ENCODE data around the gene UVRAG. TPM values are rescaled to one million over a fixed set of nuclear protein-coding genes. Genes with fewer than 3 reads are reported as not detected.

Gene UVRAG
- total and polyA plus RNA-seq, 2 of the 13 experiments (the other 11 are each of a cell fraction or from before 2014, with no cell fraction given): 9.7 to 17.3 TPM

DNA sequence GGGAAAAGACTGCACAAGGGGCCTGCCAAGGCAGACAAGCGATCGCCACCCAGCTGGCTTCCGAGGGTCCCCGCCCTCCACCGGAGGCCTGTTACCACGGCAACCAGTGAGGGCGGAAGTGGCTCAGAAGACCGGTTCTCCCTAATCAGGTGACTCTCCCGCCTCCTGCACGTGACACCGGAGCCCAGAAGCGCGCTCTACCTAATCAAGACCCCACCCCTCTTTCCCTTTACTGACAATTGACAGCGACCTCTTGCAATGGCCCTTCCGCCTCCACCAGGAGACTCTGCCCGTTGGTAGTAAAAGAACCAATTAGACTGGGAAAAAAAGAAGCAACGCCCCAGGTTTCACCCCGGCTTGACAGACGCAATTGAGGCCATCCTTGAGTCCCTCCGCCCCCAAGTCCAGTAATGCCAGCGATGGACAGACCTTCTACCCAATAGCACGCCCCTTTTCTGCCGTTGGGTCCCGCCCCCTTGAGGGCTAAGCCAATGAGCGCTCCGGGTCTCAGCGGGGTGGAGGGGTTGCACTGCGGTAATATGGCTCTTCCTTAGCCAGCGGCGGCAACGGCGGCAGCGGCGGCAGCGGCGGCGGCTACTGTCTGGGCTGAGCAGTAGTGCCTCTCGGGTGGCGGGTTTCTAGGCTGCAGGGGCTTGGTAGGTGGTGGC is at the start of gene UVRAG (continued):
- TF ChIP-seq FOXO4 (CRISPR knock-in tag; conservative IDR thresholded peaks at IDR 0.05) (no peak), FOXC1 (CRISPR knock-in tag; IDR thresholded peaks at IDR 0.05; ENCODE audit: borderline replicate concordance) (peak; percentile 23; the same call in 1 of the 2 replicates), ZNF574 (CRISPR knock-in tag; IDR thresholded peaks at IDR 0.05) (peak; percentile 73), ZNF253 (CRISPR knock-in tag; IDR thresholded peaks at IDR 0.05; ENCODE audit: borderline replicate concordance) (no peak), SCMH1 (CRISPR knock-in tag; IDR thresholded peaks at IDR 0.05; ENCODE audit: borderline replicate concordance) (no peak), EEA1 (CRISPR knock-in tag; IDR thresholded peaks at IDR 0.05; ENCODE audit: borderline replicate concordance) (no peak), FOXK2 (IDR thresholded peaks at IDR 0.05) (no peak; the same call in 1 of the 2 replicates), HES4 (CRISPR knock-in tag; IDR thresholded peaks at IDR 0.05; ENCODE audit: borderline replicate concordance) (no peak), CENPBD1 (CRISPR knock-in tag; IDR thresholded peaks at IDR 0.05; ENCODE audit: borderline replicate concordance, low read depth) (no peak), ZNF646 (CRISPR knock-in tag; IDR thresholded peaks at IDR 0.05) (no peak), PHF20 (CRISPR knock-in tag; IDR thresholded peaks at IDR 0.05) (peak; percentile 24; the same call in 1 of the 2 replicates), MBNL3 (CRISPR knock-in tag; conservative IDR thresholded peaks at IDR 0.05) (no peak), MAFG (CRISPR knock-in tag; IDR thresholded peaks at IDR 0.05) (no peak), CBX2 (IDR thresholded peaks at IDR 0.05; ENCODE audit: low read depth, low read length) (no peak), CBX2 (CRISPR knock-in tag; IDR thresholded peaks at IDR 0.05; ENCODE audit: low read depth) (no peak)
- TF ChIP-seq, protein P1, sequence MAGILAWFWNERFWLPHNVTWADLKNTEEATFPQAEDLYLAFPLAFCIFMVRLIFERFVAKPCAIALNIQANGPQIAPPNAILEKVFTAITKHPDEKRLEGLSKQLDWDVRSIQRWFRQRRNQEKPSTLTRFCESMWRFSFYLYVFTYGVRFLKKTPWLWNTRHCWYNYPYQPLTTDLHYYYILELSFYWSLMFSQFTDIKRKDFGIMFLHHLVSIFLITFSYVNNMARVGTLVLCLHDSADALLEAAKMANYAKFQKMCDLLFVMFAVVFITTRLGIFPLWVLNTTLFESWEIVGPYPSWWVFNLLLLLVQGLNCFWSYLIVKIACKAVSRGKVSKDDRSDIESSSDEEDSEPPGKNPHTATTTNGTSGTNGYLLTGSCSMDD (CRISPR knock-in tag; IDR thresholded peaks at IDR 0.05): no peak

Measured in HepG2 (cell line).